Measurements from ENCODE around the gene SLC35A5. TPM values are rescaled to one million over a fixed set of nuclear protein-coding genes. Genes with fewer than 3 reads are reported as not detected.

The SLC35A5 gene
- total and polyA plus RNA-seq, 9 of the 15 experiments (the other 6 are each of a cell fraction or from before 2014, with no cell fraction given) = 4.0 to 13.0 (median 9.7) TPM

DNA sequence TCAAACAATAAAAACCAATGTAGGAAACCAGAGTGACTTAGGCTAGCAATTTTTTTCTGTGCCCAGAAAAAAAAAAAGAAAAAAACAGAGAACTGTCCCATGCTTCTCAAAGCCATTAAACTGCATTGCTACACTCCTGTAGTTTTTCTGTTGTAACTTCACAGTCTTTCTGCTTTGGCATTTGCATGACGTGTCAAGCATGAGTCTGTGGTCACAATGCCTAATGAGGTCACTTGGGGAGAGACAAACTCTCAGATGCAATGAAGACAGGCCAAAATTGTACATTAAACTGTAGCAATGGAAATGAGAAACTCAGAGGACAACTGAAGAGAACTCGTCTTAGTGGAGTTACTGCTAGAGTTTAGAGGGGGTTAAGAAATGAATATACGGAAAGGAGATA is 48.3 kb downstream of the SLC35A5 start (continued):
- TF ChIP-seq, protein P1, sequence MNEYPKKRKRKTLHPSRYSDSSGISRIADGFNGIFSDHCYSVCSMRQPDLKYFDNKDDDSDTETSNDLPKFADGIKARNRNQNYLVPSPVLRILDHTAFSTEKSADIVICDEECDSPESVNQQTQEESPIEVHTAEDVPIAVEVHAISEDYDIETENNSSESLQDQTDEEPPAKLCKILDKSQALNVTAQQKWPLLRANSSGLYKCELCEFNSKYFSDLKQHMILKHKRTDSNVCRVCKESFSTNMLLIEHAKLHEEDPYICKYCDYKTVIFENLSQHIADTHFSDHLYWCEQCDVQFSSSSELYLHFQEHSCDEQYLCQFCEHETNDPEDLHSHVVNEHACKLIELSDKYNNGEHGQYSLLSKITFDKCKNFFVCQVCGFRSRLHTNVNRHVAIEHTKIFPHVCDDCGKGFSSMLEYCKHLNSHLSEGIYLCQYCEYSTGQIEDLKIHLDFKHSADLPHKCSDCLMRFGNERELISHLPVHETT (CRISPR knock-in tag; conservative IDR thresholded peaks at IDR 0.05 in 1 of 2, IDR thresholded peaks at IDR 0.05 in 1 of 2) = no peak
- TF ChIP-seq, protein P2, sequence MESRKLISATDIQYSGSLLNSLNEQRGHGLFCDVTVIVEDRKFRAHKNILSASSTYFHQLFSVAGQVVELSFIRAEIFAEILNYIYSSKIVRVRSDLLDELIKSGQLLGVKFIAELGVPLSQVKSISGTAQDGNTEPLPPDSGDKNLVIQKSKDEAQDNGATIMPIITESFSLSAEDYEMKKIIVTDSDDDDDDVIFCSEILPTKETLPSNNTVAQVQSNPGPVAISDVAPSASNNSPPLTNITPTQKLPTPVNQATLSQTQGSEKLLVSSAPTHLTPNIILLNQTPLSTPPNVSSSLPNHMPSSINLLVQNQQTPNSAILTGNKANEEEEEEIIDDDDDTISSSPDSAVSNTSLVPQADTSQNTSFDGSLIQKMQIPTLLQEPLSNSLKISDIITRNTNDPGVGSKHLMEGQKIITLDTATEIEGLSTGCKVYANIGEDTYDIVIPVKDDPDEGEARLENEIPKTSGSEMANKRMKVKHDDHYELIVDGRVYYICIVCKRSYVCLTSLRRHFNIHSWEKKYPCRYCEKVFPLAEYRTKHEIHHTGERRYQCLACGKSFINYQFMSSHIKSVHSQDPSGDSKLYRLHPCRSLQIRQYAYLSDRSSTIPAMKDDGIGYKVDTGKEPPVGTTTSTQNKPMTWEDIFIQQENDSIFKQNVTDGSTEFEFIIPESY (CRISPR knock-in tag; IDR thresholded peaks at IDR 0.05) = no peak

DNA sequence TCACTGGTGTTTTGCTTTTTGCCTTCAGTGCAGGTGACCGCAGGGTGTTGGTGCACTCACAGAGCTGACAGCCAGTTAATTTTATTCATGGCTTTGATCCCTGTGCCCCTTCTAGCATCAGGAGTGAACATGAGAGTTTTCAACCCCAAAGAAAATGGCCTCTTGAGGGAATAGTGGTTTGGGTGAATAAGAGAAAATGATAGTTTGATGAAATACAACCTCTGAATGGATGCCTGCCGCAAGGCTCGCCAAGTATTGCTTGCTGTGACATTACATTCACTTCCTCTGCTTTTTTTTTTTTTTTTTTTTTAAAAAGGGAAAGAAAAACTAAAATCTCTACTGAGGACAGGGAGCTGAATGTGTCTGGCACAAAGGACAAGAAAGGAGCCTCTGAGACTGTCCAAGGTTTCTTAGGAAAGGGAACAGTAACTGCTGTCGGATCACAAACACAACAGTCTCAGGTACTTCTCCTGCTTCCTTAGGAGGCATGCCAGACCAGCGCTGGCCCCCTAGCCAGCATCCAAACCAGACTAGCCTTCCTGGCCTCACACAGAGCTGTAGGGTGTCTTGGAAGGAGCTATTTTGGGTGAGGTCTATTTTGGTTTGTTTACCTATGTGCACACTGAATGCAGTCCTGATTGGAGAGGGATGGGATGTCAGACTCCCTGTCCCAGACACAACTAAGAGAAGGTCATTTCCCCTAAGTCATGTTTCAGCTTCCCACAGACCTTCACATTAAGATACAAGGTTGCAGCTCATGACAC is 50.1 kb downstream of the SLC35A5 start:
- FAIRE-seq = peak; percentile 52
- WGBS (ENCODE audit: insufficient coverage, low coverage, missing lambda C conversion rate) = 14% methylated on average over 5 of the region's 5 CpGs
- TF ChIP-seq CBX3 (IDR thresholded peaks at IDR 0.05; ENCODE audit: borderline replicate concordance in 1 of 2, low read length in 2 of 2) = no peak
- TF ChIP-seq, protein P3, sequence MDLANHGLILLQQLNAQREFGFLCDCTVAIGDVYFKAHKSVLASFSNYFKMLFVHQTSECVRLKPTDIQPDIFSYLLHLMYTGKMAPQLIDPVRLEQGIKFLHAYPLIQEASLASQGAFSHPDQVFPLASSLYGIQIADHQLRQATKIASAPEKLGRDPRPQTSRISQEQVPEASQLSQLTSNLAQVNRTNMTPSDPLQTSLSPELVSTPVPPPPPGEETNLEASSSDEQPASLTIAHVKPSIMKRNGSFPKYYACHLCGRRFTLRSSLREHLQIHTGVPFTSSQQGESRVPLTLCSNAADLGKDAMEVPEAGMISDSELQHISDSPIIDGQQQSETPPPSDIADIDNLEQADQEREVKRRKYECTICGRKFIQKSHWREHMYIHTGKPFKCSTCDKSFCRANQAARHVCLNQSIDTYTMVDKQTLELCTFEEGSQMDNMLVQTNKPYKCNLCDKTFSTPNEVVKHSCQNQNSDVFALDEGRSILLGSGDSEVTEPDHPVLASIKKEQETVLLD (IDR thresholded peaks at IDR 0.05) = no peak
- TF ChIP-seq ZC3H8 (IDR thresholded peaks at IDR 0.05) = no peak

More for the DNA sequence above, 50.1 kb downstream of the SLC35A5 start:
- H3K9me1 ChIP-seq (ENCODE audit: control insufficient read depth, insufficient read depth, low read length) = no peaks in the 10 kb centered on the region
- DNase-seq (ENCODE audit: extremely low read depth in 1 of 4, low spot score in 3 of 4) (no peak), ATAC-seq (no peak)
- H3K9me3 ChIP-seq (replicated peaks; ENCODE audit: control insufficient read depth, insufficient read depth, low read depth, low read length) = no peaks in the 10 kb centered on the region; the same call in 1 of the 2 replicates
- no peaks in the 10 kb centered on the region for H4K20me1 ChIP-seq (replicated peaks; ENCODE audit: control insufficient read depth, insufficient read depth, low read length)
- H3K27me3 ChIP-seq (ENCODE audit: control insufficient read depth in 2 of 2, insufficient read depth in 2 of 2, low read length in 2 of 2) = no peaks in the 10 kb centered on the region
- no peak overlapping the region; the same call in 1 of the 2 replicates for H3K4me2 ChIP-seq (ENCODE audit: insufficient read depth, low read length)
- in situ Hi-C loops (cut with MboI) (no loop called here), intact Hi-C loops (cut with micrococcal nuclease) (no loop called here)
- ChIA-PET POLR2A (interaction anchor here (1.2 kb wide), 1 partner anchor 12 kb away, joined by 3 read pairs; no protein-coding TSS in a partner anchor), CTCF (ENCODE audit: low intra/inter-chr PET ratio) (no interaction called here)
- H3K9ac ChIP-seq (ENCODE audit: insufficient read depth in 1 of 2, low read depth in 2 of 2, low read length in 2 of 2) = no peak overlapping the region
- peaks cover 0 to 2% of the 10 kb centered on the region in 2 experiments; a peak in 2 of 5 replicates for H3K4me1 ChIP-seq (replicated peaks in 1 of 2; ENCODE audit: control insufficient read depth in 2 of 2, insufficient read depth in 2 of 2, low read length in 2 of 2)
- H3K27ac ChIP-seq (ENCODE audit: extremely low read depth, low read depth, low read length) = no peak overlapping the region
- BruUV-seq (replicated peaks) = no TSS peak
- H3K4me3 ChIP-seq = no peak overlapping the region
- no peaks in the 10 kb centered on the region for H3K79me2 ChIP-seq (ENCODE audit: control insufficient read depth, insufficient read depth, low read length)
- H2AFZ ChIP-seq (ENCODE audit: low read depth, low read length) = peak overlapping the region; percentile 56; the same call in 1 of the 2 replicates
- H3K36me3 ChIP-seq (ENCODE audit: control insufficient read depth, insufficient read depth, low read length) = no peaks in the 10 kb centered on the region

All from K562 (cell line).